NCI-H524 (cell line): ENCODE data around the gene PSMA7.

Source experiments
- DNase-seq, 2 experiments: peaks; one replicate each; lab custom pipeline; 2025; lab: John Stamatoyannopoulos, UW

The PSMA7 gene

DNA sequence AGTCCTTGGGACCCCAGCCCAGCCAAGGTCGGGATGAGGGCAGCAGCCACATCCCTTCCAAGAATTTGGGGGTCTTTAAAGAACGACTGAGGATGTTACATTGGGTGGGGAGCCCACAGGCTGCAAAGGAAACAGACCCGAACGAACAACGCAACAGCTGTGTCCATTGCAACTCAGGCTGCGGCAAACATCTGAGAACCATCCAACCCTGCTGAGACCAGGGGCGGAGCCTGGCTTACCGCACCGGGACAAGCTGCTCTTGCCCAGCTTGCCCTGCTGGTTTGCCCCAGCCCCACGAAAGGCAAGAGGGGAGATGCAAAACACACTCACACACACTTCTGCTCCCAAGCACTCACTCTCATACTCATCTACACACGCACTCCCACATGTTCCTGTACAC is 56.0 kb downstream of the PSMA7 start:
- DNase-seq = no peak
